LNCAP (cell line): ENCODE measurements around the gene PAPSS2.

Experiments used
- CTCF ChIP-seq: fragments of 450-650 bp; IDR thresholded peaks from 2 replicates; pipeline ENCODE4 v1.5.1; 2017; ENCODE audit warnings: mild to moderate bottlenecking

The PAPSS2 gene

GRCh38 chr10:87776328-87776727, 116.7 kb downstream of the PAPSS2 start:
- no peak for TF ChIP-seq CTCF

DNA sequence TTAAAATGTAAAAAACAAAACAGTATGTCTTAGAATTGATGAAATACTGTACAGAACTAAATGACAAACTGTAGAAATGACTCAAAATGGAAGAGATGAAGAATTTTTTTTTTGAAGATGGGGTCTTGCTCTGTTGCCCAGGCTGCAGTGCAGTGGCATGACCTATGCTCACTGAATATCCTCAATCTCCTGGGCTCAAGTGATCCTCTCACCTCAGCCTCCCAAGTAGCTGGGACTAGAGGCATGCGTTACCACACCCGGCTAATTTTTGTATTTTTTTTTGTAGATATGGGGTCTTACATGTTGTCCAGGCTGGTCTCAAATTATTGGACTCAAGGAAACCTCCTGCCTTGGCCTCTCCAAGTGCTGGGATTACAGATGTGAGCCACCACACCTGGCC, 121.9 kb downstream of the PAPSS2 start:
- no peak for TF ChIP-seq CTCF

GRCh38 chr10:87782721-87783120, 123.0 kb downstream of the PAPSS2 start:
- TF ChIP-seq CTCF: no peak

GRCh38 chr10:87786421-87786820, 126.7 kb downstream of the PAPSS2 start:
- no peak for TF ChIP-seq CTCF

DNA sequence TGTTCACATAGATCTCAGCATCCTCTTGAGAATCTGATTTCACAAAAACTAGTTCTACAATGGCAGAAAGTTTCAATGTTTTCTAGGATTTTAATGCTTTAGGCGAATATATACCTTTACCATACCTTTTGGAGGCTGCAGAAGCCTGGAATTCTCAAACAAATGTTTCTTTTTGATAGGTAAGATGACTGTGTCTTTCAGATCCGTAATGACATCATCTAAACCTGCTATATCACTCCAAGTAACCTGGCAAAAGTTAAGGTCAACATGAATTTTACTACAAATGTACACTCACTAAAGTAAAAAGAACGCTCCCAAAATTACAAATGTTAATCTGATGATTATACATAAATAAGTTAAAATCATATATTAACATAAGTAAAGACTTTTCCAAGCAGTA, 130.5 kb downstream of the PAPSS2 start:
- TF ChIP-seq CTCF: no peak

DNA sequence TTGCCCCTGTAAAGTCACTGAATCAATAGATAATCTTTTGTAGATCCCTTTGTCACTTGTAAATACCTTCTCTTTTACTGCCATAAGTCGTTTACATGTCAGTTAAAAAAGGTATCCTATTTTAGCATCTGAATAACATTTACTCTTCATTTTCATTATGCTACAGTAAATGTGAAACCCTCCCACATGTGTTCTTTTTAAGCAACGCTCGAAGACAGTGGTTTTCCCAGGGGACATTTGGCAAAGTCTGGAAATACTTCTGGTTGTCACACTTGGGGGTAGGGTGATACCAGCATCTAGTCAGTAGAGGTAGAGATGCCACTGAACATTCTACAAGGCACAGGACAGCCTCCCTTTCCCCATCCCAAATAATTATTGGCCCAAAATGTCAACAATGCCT, 134.6 kb downstream of the PAPSS2 start:
- TF ChIP-seq CTCF: no peak
